ENCODE measurements around the gene SAPCD2.

The SAPCD2 gene

DNA sequence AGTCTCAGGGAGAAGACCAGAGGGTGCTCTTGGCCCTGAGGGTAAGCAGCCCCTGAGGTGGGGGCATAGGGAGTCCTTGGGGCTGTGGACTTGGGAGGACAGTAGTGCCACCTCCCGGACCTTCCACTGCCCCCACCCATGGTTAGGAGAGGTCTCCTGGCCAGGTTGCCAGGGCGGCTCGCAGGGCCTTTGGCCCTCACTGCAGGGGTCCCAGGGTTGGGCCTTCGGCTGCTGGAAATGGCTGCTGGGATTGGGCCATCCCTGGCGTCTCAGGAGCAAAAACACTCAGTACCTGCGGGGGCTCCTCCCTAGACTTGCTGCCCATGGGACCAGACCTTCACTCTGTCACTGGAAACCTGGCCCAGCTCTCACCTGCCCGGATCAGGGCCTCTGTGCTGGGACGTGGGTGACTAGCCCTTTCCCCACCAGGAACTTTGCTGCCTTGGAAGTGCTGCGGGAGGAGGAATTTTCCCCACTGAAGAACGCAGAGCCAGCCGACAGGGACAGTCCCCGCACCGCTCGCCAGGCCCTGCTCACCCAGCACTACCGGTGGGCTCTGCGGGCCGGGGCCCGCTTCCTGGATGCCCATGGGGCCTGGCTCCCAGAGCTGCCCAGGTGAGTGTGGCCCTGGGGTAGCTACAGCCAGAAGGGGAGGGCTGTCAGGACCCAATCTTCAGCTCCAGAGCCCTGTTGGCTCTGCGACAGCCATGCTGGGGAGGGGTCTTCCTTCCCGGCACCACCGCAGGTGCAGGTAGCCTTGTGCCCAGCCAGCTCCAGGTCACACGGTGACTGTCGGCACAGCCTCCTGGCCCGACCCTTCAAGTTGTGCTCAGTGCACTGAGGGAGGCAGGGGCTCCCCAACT, 10.1 kb upstream of the SAPCD2 start:
- no peak for DNase-seq

DNA sequence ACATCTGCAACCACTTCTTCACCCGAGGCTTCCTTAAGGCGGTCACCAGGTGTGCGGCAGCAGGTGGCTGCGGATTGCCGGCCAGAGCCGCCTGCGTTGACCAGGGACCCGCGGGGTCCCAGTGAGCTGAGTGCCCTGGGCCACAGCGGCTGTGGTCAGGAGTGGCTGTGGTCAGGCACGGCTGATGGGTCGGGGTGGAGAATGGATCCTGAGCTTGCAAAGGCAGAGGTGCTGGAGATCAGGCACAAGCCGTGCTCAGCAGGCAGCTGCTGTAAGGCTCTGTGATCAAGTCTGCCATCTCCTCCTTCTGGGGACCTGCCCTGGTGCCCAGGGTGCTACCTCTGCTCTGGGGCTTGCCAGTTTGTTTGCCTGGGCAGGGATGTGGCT, 9.0 kb upstream of the SAPCD2 start:
- DNase-seq, result no peak

DNA sequence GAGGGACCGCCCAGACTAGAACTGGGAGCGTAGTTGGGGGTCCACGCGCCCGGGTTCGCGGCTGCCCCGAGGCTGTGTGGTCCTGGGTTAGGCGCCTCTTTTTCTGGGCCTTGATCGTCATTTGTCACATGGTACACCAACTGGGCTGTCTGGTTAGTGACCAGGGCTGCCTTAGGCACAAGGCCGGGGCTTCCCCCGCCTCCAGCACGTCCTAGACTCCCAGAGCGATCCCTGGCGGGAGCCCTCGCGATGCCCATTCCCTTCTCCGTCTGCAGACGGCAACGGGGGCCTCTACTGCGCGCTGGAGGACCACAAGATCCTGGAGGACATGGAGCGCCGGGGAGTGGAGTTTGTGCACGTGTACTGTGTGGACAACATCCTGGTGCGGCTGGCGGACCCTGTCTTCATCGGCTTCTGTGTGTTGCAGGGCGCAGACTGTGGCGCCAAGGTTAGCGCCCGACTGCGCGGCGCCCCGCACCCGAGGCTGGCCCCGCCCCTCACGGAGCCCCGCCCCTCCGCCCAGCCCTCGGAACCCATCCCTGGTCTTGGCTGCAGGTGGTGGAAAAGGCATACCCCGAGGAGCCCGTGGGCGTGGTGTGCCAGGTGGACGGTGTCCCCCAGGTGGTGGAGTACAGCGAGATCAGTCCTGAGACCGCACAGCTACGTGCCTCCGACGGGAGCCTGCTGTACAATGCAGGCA, 8.5 kb upstream of the SAPCD2 start:
- DNase-seq, result no peak

DNA sequence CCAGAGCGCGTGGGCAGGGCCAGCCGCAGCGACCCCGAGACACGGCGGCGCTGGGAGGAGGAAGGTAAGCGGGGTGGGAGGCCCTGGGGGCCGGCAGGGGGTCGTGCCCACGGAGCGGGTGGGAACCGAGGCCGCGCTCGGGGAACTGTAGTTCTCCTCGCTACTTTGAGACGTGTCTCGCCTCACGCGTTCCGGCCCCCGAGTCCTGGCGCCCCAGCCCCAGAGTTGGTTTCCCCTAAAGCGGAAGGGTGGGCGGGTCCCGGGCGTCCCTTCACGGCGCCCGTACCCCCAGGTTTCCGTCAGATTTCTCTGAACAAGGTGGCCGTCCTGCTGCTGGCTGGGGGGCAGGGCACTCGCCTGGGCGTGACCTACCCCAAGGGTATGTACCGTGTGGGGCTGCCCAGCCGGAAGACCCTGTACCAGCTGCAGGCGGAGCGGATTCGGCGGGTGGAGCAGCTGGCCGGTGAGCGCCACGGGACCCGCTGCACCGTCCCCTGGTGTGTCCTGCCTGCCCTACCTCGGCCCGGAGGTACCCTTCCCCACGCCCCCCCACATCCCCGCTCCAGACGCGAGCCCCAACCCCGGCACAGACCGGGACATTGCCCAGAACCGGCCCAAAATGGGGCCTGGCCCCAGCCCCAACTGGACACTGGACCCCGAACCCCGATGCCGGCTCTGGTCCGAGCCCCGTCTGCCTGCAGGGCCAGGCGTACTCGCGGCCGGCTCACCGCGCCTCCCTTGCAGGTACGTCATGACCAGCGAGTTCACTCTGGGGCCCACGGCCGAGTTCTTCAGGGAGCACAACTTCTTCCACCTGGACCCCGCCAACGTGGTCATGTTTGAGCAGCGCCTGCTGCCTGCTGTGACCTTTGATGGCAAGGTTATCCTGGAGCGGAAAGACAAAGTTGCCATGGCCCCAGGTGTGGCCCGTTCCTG, 7.7 kb upstream of the SAPCD2 start:
- DNase-seq, result peak; percentile 31

DNA sequence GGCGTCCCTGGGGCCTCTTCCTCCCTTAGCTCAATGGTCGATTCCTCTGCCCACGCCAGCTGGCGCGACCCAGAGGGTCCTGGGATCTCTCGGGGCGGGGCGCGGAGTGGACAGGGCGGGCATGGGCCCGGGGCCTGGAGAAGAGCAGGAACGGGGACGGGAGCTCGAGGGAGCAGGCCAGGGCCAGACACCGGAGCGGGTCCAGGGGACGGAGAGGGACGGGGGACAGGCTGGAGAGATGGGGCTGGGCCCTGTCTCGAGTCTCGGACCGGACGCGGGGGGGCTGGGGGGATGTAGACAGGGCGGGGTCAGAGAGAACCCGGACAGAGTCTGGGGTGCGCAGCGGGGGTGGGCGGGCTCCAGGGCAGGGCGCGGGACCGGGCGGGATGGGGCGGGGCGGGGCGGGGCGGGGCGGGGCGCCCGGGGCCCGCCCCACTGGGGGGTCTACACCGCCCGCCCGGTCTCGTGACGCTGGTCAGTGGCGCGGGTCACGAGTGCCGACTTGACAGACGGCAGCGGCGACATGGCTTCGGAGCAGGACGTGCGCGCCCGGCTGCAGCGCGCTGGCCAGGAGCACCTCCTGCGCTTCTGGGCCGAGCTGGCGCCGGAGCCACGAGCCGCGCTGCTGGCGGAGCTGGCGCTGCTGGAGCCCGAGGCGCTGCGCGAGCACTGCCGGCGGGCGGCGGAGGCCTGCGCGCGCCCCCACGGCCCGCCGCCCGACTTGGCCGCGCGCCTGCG, 6.8 kb upstream of the SAPCD2 start, which contains the start of gene UAP1L1:
UAP1L1 (plus strand) TSS at position 508 of the 738 bp plus-strand sequence; CDS start at position 524, 16 bp downstream.
- peak; percentile 33 for DNase-seq

DNA sequence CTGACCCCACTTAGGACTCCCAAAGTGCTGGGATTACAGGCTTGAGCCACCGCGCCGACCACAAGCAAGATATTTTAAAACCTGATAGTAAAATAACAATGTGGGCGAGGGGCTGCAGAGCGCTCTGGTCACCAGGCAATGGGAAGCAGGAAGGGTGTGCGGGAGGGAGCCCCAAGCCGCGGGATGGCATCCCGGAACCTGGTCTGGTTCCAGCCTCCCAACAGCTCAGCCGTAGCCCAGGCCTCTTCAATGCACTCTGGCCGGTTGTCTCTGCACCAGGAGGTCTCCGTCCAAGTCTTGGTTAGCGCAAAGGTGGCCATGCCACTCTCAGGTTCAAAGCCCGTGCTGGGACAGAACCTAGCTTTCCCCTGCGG, 6.3 kb upstream of the SAPCD2 start:
- DNase-seq, result no peak

DNA sequence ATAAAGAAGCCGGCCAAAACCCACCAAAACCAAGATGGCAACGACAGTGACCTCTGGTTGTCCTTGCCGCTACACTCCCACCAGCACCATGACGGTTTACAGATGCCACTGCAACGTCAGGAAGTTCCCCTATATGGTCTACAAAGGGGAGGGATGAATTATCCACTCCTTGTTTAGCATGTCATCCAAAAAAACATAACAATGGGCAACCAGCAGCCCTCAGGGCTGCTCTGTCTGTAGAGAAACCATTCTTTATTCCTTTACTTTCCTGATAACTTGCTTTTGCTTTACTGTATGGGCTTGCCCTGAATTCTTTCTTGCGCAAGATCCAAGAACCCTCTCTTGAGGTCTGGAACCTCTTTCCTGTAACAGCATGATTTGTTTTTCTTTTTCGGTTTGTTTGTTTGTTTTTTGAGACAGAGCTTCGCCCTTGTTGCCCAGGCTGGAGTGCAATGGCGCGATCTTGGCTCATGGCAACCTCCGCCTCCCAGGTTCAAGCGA, 5.0 kb upstream of the SAPCD2 start:
- no peak for DNase-seq

DNA sequence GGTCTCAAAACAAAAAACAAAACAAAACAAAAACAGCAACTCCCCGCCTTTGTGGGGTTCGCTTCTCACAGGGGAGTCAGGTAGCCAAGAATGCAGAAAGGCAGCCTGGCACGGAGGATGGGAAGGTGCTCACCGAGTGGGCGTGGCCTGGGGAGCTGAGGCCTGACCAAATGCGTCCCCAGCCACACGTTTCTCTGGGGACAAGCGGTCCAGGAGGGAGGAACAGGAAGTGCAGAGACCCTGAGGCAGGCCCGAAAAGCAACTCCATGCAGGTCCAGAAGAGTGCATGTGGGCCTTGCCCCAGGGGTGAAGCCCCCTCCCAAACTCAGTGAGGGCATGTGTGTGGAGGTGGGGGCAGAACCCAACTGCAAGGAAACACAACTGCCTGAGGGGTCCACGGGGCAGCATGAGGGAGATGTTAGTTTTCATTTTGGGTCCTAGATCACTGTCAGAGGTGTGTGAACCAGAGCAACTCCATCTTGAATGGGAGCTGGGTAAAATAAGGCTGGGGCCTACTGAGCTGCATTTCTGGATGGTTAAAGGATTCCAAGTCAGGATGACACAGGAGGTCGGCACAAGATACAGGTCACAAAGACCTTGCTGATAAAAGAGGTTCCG, 4.4 kb upstream of the SAPCD2 start:
- no peak for DNase-seq

DNA sequence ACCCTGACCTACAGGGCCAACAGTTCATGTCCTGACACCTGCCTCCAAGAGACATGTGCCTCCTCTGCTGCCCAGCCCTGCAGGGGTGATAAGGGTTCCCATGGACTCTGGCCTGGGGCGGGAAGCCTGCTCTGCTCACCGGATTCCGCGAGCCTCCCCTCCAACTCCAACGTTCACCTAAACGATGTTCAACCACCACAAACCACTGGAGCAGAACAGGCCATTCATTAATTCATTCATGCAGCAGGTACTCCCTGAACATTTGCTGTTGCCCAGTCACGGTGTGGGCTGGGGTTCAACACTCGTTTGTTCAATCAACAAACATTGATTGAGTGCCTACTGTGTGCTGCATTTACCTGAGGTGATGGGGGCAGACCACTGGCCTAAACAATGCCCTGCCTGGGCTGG, 3.6 kb upstream of the SAPCD2 start:
- no peak for DNase-seq

DNA sequence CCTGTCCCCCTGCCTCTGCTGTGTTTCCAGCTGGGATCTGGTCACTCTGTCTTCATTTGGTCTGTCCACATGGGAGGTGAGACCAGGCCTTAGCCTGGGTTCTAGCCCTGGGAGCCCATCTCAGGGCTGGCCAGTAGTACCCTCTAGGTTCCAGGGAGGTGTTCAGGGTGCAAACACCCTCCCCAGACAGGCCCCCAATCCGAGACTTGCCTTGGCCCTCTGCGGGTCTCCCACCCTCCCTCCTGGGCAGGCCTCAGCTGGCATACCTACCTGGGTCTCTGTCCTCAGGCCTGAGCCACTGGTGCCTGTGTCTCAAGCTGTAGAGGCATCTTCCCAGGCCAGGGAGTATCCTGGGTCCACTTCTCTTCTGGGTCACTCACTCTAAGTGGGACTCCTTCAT, 925 bp upstream of the SAPCD2 start:
- no peak for DNase-seq

DNA sequence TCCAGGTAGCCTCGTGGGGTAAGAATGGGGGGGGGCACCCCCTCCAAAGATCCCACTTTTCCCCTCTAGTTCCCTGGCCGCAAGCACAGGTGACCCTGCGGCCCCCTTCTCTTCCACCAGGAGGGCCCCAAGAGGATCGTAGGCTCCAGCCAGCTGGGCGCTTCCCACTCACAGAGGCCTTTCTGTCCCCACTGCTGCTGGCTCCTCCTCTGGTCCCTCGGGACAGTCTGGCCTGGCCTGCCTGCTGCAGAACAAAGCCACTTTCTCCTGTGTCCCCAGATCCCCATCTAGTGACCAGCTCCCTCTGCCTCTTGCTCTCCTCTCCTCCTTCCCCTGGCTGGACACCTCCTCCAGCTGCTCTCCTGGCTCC, 534 bp upstream of the SAPCD2 start:
- DNase-seq, result no peak

DNA sequence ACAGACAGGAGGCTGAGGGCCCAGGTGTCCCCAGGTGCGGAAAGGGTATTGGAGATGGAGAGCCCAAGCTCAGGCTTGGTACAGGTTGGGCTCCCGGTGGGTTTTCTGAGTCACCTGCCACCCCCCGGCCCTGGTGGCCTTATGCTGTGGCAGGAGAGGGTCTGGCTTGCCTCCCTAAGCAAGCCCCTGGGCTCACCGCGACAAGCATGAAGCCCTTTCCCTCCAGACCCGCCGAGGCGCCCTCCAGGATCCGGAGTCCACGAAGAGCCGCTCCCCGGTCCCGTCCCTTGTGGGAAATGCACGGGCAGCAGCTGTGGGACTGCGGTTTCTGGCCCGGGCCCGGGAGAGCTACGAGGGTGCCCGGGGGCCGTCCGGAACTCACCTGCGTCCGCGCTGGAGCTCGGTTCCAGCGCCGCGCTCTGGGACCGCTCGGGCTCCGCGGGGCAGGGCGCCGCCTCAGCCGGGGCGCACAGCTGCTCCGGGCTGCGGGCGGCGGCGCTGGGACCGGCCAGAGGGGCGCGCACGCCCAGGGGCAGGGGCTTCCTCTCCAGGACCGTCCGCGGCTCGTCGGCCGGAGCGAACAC, 757 bp downstream of the SAPCD2 start:
- no peak for DNase-seq

DNA sequence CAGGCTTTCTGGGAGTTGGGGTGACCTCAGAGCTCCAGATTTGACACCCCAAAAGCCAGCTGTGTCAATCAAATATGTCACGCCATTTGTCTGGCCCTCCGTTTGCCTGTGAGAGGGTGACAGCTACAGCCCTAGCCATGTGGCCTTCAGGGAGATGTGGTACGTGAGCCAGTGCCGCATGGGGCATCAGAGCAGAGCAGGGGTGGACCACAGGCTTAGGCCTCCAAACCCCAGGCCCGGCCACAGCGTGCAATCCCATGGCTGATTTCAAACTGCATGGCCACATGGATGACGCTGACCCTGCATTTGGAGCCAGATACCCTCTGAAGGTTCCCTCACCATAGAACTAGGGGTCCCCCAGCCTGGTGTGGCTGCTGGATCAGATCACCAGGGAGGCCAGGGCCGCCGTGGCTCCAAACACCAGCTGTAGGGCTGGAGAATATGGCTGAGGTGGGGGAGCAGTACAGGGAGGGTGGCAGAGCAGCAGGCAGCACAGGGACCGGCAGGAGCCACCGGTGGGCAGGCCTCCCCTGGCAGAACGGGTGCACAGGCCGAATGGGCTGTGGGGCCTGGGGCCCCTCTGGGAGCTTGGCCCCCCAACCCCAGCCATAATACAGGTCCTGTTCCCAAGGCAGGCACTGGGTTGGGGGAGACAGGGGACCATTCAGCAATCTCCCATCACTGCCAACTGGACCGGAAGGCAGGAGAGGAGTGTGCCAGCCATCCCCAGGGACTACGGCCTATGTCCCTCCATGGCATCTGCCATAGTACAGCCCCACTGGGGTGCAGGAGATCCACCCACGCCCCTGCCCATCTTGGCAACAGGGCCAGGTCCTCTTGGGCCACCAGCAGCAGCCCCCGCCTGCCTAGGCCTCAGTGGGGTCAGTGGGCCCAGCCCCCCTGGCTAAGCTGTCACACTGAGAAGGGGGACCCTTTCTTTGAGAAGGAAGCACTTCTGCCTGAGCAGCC, 1.5 kb downstream of the SAPCD2 start:
- no peak for DNase-seq

DNA sequence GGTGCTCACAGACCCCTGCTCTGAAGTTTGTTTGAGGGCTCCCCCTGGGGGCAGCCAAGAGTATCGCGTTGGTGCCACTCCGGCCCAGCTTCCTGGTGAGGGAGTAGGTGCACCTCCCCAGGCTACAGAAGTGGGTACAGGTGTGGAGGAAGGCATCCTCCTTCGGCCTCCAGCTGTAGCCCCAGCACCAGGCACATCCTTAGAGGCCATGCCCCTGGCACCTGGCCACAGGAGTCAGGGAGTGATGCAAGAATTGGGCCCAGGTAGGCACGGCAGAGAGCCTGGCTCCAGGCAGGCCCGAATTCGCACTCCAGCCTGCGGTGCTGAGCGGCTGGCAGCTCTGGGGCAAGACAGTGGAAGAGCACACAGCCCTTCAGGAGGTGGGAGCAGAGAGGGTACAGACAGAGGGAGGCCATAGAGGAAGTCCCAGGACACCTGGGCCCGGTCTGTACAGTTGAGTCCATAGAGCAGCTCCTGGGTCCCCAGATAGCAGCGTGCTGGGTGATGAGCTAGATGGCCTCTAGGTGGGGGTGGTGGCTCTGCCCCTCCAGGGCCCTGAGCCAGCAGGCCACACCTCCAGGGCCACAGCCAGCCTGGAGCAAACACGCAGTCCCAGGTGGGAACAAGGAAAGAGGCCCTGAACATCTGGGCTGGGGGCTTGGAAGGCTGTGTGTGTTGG, 2.4 kb downstream of the SAPCD2 start:
- DNase-seq, result peak; percentile 84

DNA sequence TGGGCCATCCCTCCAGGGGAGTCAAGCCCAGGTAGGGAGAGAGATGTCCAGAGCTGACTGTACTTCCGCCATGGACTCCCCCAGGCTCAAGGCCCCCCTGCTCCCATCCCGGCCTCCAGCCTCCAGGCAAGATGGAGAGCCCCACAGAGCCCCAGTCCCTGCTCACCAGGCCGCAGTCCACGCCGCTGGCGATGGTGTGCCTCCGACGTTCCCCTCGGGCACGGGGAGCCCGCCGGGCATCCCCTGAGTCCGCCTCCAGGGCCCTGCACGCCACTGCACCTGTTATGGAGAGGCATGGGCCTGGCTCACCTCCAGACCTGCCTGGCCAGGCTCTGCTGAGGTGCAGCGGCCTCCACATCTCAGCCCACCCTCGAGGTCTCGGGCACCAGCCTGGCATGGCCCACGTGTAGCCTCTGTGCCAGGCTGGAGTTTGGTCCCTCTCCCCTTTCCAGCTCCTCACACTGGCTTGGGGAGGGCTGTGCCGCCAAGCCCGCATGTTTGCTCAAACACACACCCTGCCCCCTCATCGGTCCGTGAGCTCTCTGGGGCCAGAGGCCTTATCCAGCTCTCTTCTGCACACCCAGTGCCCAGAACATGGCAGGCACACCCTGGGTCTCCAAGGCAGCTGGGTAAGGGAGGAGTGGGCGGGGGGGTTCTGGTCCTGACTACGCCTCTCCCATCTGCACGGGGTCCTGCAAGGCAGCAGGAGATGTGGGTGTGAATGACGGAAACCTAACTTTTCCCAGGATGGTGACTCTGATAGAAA, 4.1 kb downstream of the SAPCD2 start:
- DNase-seq, result no peak

DNA sequence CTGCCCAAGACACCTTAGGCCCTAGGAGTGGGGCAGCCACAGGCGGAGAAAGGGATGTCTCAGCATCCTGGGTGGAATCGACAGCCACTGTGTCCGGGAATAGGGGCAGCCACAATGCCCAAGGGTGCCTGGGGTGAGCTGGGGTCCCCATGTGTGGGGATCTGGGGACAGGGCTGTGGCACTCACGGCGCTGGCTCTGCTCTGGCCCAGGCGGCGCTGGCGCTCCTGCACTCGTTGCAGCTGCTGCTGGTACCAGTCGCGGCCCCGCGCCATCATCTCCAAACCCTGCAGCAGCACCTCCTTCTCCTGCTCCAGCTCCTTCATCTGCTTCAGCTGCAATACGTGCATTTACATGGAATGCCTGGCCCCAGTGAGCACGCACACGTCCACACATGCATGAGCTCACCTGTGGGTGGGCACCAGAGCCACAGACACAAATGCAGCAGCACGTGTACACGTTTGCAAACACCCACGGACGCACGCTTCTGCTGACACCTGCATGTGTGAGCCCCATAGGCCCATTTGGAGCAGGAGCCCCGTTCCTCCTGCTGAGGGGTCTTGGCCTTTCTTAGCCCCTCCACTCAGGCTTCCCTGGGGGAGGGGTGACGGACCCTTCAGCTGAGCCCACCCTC, 4.9 kb downstream of the SAPCD2 start:
- DNase-seq, result no peak

DNA sequence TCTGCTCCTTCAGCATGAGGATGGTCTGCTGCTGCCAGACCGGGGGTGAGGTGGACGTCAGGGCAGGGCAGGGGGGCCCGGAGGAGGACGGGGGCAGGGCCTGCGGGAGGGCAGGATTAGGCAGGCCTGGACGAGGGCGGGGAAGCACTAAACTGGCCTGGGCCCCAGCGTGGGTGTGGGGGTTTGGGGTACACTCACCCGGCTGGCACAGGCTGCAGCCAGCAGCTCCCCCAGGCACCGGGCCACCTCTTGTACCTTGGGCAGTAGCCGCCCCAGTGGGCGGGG, 5.5 kb downstream of the SAPCD2 start:
- no peak for DNase-seq

DNA sequence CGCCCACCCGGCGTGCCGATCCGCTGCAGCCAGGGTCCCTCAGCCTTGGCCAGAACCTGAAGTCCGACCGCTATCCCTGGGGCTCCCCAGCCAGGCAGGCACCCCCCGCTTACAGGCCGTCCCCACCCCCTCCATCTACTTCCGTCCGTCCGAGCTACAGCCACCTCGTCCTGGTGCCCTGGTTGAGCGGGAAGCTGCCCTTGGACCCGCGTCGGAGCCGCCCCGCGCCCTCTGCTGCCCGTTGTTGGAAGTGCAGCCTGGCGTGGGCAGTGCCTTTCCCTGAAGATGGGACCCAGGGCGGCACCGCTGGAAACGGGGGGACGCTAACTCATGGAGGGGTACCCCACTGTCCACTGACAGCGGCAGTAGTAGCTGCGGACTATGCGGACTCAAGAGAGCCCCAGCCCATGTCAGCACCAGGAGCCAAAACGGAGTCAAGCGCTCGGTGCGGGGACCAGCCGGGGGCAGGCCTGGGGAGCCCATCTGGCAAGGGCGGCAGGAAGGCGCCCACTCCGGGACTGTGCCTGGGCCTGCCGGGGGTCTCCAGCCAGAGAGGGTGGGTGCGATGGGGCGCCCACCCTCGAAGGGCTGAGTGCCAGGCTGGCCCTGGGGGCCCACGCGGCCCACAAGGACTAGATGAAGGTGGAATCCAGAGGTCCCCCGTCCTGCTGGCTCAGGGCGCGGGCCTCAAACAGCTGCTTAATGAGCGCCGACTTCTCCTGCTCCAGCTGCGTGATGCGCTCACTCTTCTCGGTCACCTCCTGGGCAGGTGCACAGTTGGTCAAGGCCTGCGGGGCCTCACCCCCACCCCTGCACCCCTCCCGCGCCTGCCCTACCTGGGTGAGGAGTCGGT, 6.1 kb downstream of the SAPCD2 start:
- peak; percentile 70 for DNase-seq

Data from stimulated activated CD4-positive, alpha-beta T cell treated with anti-CD3 and anti-CD28 coated beads, Interleukin-4, amount 100 ng/mL, for 1 hour (primary cell).